COR-L47 (cell line): Measurements from ENCODE around the gene EPHB2.

Source experiments
- DNase-seq: peaks from one replicate; lab custom pipeline; 2025; lab: John Stamatoyannopoulos, UW

The EPHB2 gene

DNA sequence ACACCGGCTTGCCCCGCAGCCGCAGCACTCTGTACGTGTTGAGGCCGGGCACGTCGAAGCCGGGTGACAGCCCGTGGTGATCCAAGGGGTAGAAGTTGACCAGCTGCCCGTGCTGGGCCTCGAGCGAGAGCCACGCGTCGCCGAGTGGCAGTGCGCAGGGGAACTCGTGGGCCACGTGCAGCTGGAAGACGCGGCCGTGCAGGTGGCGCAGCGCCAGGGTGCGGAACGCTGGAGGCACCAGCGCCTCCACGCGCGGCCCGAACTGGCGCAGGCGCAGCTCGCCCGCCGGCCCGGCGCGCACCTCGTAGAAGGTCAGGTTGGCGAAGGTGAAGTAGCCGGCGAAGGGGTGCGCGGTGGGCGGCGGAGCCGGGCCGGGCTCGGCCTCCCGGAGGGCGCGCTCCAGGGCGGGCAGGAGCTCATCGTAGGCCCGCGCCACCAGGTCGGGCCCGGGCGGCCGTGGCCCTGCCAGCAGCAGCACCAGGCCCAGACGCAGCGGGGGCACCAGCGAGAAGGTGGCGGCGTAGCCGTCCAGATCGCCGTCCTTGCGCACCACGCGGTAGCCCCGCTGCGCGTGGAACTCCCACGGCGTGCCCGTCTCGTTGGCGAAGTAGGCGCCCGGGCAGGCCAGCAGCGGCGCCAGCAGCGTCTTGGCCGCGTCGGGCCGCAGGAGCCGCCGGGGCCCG, 242.6 kb downstream of the EPHB2 start:
- DNase-seq = no peak

DNA sequence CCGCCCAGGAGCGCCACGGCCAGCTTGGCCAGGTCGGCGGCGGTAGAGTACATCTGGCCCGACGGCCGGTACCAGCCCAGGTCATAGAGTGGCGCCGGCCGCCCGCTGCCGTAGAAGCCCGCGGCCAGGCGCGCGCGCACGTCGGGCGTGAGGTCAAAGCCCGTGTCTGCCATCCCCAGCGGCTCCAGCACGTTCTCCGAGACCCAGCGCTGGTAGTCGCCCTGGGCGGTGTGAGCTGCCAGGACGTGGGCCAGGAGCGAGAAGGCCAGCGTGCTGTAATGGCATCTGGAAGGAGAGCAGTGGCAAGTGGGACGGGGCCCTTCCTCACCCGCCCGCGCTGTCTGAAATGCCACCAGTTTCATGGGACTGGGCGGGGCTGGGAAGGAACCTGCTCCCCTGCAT, 243.1 kb downstream of the EPHB2 start:
- DNase-seq = no peak

DNA sequence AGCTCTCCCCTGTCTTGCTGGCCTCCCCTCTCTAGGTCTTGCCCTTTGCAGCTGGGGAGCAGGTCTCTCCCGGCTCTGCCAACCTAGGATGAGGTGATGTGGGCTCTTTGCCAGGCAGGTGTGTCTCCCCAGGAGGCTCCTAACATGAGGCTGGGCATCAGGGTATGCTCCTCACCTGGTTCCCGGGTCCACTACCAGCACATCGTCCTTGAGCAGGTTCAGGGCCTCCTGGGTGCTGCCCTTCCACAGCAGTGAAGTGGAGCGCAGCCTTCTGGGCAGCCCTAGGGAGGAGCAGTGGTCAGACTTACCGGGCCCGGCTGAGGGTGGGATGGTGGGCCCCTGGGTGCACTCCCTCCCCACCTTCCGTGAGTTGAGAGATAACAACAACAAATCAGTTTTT, 244.5 kb downstream of the EPHB2 start:
- no peak for DNase-seq

DNA sequence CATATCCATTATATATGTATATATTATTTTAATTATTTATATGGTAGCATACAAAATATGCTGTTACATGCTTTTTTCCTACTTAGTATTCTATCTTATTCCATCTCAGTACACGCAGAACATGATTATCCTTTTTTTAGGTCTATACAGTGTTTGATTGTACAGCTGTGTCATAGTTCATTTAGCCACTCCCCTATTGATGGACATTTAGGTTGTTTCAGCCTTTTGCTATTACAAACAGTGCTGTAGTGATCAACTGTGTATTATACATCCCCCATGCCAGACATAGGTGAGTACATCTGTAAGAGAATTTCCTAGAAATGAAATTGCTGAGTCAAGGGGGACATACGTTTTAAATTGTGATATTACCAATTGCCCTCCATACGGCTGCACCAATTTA, 246.4 kb downstream of the EPHB2 start:
- DNase-seq = no peak

DNA sequence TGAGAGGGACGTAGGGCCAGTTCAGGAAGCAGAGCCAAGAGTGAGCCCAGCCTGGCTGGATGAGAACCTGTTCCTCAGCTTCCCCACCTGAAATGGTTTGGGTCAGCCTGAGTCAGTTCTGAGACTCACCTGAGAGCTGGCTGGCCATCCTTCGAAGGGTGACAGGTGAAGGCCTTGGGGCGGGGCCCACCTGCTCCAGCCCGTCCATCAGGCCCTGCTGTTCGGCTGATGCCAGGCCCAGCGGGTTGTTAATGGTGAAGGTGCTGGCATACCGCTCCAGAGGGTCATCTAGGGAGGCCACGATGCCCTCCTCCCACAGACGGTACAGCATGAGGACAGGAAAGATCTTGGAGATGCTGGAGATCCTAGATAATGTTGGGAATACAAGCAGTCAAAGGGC, 247.9 kb downstream of the EPHB2 start:
- DNase-seq = no peak

DNA sequence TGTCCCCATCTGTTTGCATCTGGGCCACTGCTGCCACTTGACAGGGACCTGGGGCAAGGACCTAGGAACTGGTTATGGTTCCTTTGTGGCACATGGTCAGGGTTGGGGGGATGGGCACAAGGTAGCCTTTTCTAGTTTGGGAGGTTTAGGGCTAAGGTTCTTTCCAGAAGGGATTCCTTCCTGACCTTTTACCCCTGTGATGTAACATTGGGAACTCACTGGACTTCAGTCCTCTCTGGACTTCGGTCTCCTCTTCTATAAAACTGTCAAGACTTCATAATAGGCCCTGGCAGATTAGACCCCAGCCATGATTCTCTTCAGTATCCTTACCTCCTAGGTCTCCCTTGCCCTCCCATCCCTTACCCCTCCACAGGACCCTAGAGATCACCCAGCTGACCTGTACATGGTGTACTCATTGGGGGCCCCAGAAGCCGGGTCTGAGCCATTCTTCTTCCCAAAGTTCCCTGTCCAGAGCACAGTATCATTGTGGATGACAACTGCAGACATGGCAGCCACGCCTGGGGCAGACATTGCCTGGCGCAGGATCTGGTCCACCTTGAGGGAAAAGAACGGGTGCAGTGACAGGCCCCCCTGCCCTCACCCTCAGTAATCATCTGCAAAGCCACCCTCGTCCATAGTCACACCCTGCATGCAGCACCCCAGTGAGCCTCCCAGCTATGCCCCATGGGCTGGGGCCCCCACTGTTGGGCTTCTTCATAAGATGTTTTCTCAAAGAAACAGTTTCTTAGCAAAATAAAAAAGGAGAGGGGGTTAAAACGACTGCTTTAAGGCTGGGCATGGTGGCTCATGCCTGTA, 249.1 kb downstream of the EPHB2 start:
- DNase-seq = no peak

DNA sequence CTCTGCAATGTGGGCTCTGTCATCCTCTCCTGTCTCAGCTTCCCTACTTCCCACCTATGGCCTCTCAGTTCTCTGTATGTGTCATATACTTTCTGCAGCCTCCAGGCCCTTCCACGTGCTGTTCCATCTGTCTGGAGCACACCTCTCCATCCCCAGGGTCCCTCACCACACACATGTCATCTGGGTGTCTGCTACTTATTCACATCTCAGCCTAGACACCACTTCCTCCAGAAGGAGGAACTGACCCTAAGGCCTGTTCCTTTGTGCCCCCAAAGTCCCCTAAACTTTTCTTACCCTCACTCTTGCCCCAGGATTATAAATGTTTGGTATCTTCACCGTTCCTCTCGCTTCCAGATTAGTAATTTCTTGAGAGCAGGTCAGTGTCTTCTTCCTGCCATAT, 251.9 kb downstream of the EPHB2 start:
- DNase-seq = no peak

DNA sequence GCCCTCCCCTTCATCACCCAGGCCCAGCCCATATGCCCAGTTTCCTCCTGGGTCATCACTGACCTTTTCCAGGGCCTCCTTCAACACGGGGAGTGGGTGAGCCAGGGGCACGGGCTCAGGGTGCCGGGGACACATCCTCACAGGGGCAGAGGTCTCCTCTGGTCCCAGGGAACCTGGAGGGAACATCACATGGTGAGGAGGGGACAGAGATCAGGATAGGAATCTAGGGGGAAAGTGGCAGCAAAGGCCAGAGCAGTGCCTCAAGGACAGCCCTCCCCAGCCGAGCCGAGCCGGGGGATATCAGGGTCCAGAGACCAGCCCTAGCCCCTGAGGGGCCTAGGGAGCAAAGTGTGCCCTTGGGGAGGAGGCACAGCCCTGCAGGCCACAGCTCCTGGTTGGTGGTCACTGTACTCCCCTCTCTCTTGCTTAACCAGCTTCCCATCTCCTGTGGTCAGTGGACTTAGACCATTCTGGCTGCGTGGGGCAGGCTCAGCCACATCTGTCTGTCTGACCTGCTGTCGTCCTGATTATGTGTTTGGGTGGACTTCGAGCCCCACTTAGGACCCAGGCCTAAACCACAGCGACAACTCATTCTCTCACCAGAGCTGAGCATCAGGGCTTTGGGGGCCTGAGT, 252.5 kb downstream of the EPHB2 start:
- no peak for DNase-seq

DNA sequence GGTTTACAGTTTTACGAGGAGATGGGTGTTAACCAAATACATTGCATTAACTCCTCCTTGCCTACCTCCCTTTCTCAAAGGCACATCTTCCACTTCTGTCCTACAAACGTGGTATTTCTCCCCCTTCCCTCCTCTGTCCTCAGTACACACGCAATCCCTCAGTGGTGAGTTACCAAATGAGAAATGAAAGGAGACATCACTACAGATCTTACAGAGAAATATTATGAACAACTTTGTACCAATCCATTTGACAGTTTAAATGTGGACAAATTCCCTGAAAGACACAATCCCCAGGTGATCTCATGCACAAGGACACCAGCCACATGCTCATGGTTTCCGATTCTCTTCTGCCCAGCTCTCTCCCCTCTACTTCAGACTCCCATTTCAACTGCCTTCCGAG, 255.7 kb downstream of the EPHB2 start:
- DNase-seq = no peak

DNA sequence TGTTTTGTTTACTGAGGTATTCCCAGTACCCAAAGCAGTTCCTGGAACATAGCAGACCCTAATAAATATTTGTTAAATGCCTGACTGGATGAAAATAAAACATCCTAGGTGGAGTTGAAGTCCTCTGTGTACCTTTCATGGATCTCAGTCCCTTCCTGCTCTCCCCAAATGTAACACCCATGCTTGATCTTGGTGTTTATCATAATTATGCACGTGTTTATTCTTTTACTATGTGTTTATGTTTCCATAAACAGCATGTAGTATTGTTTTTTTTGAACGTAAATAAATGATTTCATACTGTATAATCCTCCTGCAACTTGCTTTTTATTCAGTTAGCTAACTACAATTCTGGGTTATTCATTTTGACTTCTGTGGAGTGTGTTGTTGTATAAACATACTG, 257.2 kb downstream of the EPHB2 start:
- no peak for DNase-seq

DNA sequence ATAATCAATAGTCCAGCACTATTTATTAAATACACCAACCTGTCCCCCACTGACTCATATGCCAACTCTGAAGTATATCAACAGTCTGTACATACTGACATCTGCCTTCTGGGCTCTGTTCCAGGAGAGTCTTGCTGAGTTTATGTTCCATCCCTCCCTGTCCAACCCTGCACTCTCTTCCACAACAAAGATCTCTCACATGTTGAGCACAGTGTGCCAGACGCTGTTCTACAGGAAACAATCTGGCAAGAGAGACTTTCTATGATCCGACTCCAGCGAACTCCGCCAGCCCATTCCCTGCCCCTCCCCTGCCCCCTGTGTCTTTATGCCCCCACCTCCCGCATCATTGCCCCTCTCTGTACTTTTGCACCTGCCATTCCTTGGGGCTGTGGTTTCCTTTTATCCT, 258.7 kb downstream of the EPHB2 start:
- DNase-seq = peak; percentile 95

DNA sequence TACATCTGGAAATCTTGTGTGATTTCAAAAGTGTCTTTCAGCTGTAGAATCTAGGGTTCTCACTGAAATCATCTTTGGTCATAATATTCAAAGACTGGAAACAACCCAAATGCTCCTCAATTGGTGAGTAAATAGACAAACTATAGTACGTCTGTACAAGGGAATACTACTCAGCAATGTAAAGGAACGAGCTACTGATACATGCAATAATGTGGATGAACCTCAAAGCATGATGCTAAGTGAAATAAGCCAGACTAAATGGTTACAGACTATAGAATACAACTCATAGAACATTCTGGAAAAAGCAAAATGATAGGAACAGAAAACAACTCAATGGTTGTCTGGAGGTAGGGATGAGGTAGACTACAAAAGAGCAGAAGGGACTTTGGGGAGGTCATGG, 259.5 kb downstream of the EPHB2 start:
- no peak for DNase-seq
